PFSK-1 (cell line): ENCODE data around the gene CFAP65.

ENCODE experiments used
- POLR2AphosphoS5 ChIP-seq: IDR thresholded peaks from 2 replicates; pipeline ENCODE4 v1.6.1; 2012; ENCODE audit warnings: low read depth, mild to moderate bottlenecking, control low read depth, low read length, moderate library complexity
- REST ChIP-seq, 2 experiments: IDR thresholded peaks; 2 replicates each; pipeline versions ENCODE4 v1.6.1 to v1.8.0; 2011 to 2012; ENCODE audit warnings: low read depth in 2 of 2, low read length in 2 of 2, control low read depth in 1 of 2, inconsistent platforms in 1 of 2, mild to moderate bottlenecking in 1 of 2, moderate library complexity in 1 of 2; ENCODE audit not compliant: insufficient read depth in 1 of 2
- SIN3A ChIP-seq: IDR thresholded peaks from 2 replicates; pipeline ENCODE4 v1.6.1; 2012; ENCODE audit warnings: mild to moderate bottlenecking, low read length, moderate library complexity, borderline replicate concordance; ENCODE audit not compliant: insufficient read depth

GRCh38 chr2:219058541-219059374, 17.4 kb upstream of the CFAP65 start:
- TF ChIP-seq REST (IDR thresholded peaks at IDR 0.05; ENCODE audit: insufficient read depth in 1 of 2, low read depth in 2 of 2, low read length in 2 of 2), result no peak
- TF ChIP-seq POLR2AphosphoS5, result no peak
- no peak for TF ChIP-seq SIN3A
